ENCODE results near the gene ZNF445.
A peak's percentile ranks its signal among the peaks of the same experiment; 100 is the strongest.
"Not testable (repeated sequence)": the region's sequence is repeated elsewhere in the genome, so short reads cannot be mapped to it uniquely, and the experiment has no call there.

Gene ZNF445

GRCh38 chr3:44477312-44478030 is at the start of gene ZNF445:
TSS of gene ZNF445 (minus strand) at chr3:44477670. CDS start at chr3:44455549, 22,121 bp downstream.
- DNase-seq = peak; percentile 82

DNA sequence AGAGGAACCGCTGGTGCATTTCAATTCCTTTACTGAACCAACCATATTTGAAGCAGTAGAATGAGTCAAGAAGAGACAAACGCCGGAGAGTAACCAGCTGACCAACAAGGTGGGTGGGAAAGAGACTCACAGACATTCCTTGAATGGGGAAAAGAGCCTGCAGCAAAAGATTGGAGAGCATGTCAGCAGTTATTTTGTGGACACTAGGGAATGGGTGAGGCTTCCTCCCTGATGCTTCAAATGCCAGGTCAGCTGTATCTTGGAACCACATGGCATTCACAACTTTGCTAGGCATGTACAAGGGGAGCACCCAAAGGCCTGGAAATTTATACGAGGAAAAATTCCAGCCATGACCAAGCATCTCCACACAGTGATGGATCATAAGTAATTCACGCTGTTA is 47.6 kb upstream of the ZNF445 start:
- DNase-seq = no peak

GRCh38 chr3:44522494-44522933 is 45.0 kb upstream of the ZNF445 start:
- DNase-seq = no peak

- DNase-seq = no peak
Observed at GRCh38 chr3:44521721-44522120, 44.3 kb upstream of the ZNF445 start.

DNA sequence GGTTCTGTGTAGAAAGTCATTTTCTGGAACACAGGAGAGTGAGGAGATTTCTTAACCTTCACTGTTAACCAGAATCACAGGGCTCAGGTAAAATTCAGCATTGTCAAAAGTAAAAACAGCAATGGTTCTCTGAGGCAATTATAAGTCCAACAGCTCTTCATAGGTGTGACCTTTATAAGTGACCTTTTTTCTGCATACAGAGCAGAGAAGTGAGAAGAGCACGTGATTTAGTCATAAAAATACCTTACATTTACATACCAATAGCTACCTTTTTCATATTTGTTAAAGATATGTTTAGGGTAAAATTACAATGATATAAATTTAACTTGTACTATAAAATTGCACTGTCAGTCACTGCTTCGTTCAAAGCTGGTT is 41.3 kb upstream of the ZNF445 start:
- no peak for DNase-seq

DNA sequence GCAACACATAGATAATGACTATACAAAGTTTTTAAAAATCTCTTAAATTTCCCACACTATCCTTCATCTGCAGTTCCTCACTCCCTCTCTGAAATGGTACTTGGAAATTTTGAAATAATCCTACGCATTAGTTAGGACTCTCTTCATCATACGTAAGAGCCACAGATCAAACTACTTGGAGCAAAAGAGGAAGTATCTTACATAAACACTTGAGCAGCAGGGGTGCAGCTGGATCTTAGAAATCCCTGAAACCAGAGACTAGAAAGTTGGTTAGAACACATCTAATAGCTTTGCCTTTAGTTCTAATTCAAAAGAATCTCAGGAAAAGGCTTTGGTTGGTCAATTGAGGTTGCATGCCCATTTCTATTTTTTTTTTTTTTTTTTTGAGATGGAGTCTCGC is 38.8 kb upstream of the ZNF445 start:
- DNase-seq = no peak

GRCh38 chr3:44513513-44513912 is 36.0 kb upstream of the ZNF445 start:
- no peak for DNase-seq

DNA sequence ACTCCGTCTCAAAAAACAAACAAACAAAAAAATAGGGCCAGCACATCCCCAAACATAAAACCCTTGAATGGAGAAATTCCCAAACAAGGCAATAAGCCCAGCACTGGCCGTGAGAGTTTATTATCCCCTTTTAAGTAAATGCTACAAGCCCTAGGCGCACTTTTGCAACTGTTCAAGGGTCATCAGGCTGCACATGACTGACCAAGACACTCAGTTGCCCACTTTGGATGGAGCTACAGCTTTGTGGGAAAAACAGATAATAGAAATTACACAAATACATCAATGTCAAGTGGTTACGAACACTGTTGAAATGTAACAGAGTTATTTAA is 33.7 kb upstream of the ZNF445 start:
- DNase-seq = peak; percentile 8

DNA sequence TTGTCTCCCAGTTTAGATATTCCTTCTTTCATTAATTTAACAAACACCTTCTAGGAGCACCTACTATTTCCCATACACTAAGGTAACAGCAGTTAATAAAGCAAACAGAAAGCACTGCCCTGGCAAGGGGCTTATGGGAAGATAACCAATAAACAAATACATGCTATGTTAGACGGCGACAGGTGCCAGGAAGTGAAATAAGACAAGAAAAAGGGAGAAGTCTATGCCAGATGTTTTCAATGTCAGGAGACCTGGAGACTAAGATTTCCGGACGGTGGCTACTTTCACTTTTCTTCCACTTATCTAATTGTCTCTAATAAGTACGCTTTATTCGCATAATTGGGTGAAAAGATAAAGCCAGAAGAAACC is 32.5 kb upstream of the ZNF445 start:
- DNase-seq = peak; percentile 16

DNA sequence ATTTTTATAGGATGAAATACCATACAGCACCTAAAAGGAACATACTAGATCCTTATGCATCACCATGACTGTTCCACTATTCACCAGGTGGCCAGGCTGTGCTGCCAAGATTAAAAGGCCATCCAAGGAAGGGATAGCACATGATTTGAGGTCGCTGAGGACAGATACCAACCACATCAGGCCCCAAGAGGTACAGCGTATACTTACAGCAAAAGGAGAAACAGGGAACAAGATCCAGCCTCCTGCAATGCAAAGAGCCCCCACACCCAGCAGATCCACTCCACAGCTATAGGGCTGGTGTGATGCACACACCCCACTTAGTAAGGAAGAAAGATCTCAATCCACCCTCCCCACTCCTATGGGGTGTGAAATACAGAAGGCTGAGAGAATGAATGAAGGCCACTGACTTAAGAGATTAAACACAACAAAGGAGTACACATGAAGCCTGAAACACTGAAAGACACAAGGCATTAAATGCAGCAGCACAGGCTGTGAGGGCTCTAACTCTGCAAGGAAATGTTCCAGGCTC is 32.0 kb upstream of the ZNF445 start:
- no peak for DNase-seq

DNA sequence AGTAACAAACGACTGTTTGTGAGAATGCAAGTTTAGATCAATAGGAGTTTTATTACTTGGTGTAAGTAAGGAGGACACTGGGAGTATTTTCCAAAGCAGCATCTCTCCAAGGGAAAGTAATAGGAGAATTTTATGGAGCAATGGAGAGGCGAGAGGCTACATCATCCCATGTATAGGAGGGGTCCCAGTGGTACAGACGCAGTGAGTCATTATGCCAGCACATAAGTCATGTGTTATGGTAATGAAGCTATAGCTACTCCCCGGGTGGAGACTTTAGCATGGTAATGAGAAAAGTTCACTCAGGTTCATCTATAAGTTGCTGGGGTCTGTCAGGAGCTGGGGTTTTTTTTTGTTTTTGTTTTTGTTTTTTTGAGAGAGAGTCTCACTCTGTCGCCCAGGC is 29.5 kb upstream of the ZNF445 start:
- no peak for DNase-seq

DNA sequence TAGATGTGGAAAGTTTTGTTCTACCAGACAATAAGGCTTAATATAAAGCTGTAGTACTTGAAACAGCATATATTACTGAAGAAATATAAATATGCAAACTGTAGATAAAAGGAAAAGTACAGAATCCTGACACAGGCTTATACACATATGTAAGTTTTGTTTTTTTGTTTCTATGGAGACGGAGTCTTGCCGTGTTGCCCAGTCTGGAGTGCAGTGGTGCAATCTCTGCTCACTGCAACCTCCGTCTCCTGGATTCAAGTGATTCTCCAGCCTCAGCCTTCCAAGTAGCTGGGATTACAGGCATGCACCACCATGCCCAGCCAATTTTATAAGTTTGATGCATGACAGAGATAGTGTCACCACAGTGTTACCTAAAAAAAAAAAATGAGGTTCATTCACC is 29.1 kb upstream of the ZNF445 start:
- DNase-seq = no peak

- no peak for DNase-seq
Observed at GRCh38 chr3:44504566-44504965, 27.1 kb upstream of the ZNF445 start.

DNA sequence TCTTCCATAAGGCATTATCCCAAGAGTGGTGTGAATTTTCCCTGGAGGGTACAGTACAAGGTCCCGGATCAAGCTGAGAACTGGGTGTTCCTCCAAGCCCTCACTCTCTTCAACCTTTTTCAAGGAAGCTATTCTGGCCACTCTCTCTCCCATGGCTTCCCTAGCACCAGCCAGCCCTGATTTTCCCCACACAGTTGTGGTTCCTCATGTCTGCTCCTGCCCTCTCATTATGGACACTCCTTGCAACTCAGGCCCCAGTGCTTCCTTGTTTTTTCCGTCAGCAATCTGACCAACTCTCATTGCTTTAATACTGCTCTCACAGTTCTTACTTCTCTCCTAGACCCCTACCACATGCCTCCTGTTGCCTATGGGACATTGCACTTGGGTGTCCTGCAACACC is 25.7 kb upstream of the ZNF445 start:
- DNase-seq = not testable (repeated sequence)

GRCh38 chr3:44501971-44502370 is 24.5 kb upstream of the ZNF445 start:
- no peak for DNase-seq

DNA sequence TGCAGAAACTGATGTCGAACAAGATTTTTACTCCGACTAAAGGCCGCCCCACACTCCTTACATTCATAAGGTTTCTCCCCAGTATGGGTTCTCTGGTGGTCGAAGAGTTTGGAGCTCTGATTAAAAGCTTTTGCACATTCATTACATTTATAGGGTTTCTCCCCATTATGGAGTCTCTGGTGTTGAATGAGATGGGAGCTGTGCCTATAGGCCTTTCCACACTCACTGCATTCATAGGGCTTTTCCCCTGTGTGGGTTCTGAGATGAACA is 22.4 kb upstream of the ZNF445 start:
- DNase-seq = not testable (repeated sequence)

DNA sequence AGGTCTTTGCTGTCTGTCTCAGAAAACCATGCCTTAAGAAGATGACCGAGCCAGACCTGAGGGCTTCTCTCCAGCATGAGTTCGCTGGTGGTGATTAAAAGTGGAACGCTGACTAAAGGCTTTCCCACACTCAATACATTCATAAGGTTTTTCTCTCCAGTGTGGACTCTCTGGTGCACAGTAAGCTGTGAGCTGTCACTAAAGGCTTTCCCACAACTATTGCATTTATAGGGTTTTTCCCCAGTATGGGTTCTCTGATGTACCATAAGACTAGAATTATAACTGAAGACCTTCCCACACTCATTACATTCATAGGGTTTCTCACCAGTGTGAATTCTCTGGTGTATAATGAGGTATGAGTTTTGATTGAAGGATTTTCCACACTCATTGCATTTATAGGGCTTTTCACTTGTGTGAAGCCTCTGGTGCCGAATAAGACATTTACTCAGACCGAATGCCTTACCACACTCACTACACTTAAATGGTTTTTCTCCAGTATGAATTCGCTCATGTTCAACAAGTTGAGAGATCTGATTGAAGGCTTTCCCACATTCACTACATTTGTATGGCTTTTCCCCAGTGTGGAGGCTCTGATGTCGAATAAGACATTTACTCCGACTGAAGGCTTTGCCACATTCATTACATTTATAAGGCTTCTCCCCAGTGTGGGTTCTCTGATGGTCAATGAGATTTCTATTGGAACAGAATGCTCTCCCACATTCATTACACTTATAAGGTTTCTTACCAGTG is 21.9 kb upstream of the ZNF445 start:
- DNase-seq = no peak

DNA sequence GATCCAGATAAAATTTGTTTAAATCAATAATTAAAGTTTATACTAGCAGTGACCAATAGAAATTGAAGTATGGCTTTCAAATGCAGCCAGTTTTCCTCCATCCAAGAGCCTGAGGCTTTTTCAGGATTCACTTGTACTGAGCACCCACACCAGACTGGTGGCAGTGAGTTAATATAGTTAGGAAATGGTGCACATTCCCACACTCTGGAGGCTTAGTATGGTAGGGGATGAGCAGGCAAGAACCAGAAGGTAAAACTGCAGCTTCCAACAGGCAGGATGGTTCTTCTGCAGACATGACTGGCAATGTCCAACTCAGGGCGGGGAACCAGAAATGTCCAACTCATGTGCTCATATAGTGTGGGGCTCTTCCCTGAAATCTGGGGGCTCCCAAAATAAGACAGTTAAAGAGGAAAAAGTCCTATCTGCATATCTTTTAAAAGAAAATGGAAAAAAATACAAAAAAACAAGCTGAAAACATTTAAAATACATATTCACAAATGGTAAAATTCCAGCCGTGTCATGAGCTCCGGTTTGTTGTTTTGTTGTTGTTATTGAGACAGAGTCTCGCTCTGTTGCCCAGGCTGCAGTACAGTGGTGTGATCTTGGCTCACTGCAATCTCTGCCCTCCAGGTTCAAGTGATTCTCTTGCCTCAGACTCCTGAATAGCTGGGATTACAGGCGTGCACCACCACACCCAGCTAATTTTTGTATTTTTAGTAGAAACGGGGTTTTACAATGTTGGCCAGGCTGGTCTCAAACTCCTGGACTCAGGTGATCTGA is 18.4 kb upstream of the ZNF445 start:
- DNase-seq = no peak

GRCh38 chr3:44492496-44492895 is 15.0 kb upstream of the ZNF445 start:
- no peak for DNase-seq

GRCh38 chr3:44482721-44483120 is 5.3 kb upstream of the ZNF445 start:
- DNase-seq = no peak

- no peak for DNase-seq
Observed at GRCh38 chr3:44478606-44479094, 1.2 kb upstream of the ZNF445 start.

- DNase-seq = peak; percentile 3
Observed at GRCh38 chr3:44478055-44478468, 592 bp upstream of the ZNF445 start.

DNA sequence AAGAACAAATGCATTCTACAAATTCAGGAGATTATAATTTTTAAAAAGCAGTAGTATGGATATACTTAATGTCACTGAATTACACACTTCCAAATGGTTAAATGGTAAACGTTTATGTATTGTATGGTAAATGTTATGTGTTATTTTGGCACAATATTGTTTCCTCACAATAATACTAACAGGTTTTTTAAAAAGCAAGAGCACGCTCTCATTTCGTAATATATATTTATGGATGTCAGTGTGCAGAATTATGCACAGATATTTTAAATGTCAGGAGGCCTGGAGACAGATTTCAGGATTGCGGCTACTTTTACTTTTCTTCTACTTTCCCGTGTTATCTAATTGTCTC is 533 bp downstream of the ZNF445 start:
- no peak for DNase-seq

GRCh38 chr3:44476181-44476611 is 1.3 kb downstream of the ZNF445 start:
- peak; percentile 18 for DNase-seq
